ENCODE measurements around the gene ABCA2.

ABCA2 gene

DNA sequence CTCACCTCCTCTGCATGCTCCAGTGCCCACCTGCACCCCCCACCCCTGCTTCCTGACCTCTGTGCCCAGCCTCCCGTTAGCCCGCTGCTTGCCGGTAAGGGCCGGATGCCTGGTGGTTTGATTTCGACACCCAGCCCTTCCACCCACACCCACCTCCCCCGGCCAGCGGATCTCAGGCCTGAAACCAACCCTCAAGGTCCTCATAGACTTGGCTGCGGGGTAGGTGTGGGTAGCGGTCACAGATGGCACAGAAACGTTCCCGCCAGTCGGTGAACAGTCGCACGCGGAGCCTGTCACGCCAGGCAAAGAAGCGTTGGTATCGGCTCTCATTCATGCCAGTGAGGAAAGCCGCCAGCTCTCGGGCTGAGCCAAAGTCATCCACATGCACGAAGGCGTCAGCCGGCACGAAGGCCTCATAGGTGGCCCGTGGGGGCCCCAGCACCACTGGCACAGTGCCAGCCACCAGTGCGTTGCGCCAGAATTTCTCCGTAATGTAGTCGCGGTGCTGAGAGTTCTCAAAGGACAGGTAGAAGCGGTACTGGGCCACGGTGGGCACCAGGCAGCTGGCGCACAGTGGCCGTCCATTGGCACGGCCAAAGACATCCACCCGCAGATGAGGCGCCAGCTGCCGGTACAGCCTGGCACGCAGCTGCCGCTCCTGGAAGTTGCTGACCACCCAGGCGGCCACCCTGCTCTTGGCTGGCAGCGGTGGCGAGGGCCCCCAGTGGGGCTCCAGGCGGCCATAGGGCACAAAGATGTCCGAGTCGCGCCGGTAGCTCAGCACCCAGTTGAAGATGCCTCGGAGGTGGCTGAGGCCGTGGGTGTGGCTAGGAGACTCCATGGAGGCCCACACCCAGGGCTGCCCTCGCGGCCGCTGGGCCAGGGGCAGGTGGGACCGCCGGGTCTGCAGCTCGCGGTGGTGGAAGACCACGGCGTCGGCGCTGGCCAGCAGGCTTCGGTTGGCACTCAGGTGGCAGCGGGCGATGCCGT, 2.8 kb upstream of the ABCA2 start:
- no peak for DNase-seq

DNA sequence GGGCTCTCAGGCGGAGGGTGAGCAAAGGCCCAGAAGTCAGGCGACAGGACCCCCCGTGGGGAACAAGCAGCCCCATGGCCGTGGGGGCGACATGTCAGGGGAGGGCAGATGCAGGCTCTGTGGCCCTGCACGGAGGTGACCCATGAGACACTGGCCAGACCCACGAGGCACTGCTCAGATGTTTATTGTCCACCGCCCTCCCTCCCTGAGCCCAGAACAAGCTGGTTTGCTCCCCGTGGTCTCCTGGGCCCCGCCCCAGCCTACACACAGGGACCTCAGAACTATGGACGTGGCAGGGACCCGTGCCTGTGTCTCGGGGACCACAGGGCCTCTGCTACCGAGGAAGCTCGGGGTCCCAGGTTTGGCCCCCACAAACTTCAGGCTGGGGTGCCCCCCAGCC, 2.0 kb upstream of the ABCA2 start:
- no peak for DNase-seq

DNA sequence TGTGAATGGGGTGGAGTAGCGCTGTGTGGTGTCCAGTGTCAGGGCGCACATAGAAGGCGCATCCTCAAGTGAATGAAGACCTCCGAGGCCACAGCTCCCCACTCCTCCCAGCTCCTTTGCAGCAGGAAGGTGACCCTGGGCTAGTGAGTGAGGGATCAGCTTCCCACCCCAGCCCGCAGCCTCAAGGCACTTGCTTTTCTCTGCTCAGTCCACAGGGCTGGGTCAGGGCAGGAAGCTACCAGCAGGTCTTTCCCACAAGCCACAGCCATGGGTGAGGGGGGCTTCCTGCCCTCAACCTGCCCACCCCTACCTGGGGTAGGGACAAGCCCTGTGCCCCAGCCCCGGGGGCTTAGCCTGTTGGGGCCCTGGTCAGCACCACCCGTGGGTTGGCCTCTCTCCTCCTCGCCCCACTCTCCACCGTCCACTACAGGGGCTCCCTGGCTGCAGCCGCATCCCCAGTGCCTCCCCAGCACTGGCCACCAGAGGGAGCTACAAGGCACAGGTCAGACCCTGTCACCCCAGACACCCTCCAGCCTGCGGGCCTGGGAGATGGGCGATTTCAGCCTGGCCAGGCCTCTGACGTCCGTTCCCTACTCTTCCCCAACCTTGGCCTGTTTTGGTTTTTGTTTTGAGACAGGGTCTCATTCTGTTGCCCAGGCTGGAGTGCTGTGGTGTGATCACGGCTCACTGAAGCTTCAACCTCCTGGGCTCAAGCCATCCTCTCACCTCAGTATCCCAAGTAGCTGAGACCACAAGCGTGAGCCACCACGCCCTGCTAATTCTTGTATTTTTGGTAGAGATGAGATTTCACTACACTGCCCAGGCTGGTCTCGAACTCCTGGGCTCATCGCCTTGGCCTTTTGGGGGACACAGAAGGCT, 1.3 kb upstream of the ABCA2 start:
- DNase-seq: peak; percentile 86

DNA sequence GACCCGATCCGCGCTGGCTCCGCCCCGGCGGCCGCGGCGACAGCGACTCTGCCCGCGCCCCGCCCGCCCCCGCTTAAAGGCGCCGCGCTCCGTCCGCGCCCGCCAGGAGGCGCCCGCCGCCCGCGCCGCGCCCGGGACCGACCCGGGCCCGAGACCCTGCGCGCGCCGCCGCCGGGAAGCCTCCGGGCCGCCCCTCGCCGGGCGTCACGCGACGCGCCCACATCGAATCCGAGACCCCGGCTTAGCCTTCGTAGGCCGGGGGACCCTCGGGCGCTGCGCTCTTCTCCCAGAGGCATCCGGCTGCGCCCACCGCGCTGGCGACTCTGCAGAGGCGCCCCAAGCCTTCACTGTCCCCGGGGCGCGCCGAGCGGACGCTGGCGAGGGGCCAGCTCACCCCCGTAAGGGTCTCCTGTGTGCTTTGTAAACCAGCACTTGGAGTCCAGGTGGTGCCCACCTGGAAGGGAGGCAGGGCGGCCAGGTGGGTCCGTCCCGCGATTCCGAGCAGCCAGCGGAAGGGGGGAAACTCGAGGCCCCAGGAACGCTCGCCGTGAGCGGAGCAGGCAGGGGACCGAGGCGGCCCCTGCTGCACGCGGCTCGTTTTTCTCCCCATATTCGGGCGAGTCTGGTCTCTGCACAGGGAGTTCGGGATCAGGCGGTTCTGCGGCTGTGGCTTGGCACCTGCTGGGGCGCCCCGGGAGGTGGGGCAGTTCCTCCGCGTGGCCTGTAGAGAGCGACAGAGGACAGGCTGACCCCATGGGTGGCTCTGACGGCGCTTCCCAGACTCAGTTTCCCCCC, 423 bp upstream of the ABCA2 start:
- peak; percentile 83 for DNase-seq

DNA sequence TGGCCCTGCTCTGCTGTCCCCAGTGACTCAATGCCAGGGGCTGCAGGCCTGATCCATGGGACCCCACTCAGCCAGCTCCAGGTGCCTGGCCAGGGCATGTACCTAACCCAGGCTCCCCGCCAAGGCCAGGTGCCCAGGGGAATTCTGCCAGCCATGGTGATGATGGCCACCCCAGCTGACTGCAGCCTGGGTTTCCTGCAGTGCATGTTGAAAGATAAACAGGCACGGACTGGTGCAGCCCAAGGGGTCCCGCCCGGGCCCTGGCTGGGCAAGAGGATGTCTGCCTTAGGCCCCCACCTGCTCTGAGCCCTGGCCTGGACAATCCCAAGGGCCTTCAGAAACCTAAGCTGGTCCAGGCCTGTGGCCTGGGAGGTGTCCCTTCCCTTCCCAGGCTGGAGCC, 1.2 kb downstream of the ABCA2 start:
- no peak for DNase-seq

DNA sequence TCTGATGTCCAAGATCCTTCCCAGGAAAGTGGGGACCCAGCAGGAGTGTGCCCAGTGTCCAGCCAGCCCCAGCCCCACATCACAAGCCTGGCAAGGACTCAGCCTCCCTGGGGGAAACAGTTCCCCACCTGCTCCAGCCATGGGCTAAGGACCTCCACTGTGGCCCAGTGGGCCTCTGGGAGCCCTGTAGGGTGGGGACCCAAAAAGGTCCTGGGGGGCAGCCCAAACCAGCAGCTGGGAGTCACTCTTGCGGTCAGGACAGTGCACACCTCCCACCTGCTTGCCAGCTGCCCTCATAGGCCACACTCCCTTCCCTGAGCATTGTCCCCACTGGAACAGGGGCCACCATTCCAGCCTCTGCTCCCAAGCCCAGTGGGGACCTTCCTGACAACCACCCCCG, 1.7 kb downstream of the ABCA2 start:
- DNase-seq: no peak

DNA sequence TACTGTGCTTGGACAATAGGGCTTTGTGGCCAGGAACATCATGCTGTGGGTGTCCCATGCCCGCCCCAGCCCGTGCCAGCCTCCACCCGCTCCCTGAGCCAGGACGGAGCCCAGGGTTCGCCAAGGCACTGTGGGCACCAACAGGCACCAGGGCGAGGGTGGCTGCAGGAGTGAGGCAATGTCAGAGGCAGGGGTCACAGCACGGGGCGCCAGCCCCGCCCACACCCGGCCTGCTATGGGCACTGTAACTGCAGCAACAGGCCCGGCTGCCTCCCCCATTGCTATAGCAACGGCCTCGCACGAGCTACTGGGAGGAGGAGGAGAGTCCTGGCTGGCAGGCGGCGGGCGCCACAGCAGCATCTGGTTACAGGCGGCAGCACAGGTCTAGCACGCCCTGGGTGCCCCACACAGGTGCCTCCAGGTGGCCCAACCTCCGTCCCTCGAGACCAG, 2.5 kb downstream of the ABCA2 start:
- no peak for DNase-seq

DNA sequence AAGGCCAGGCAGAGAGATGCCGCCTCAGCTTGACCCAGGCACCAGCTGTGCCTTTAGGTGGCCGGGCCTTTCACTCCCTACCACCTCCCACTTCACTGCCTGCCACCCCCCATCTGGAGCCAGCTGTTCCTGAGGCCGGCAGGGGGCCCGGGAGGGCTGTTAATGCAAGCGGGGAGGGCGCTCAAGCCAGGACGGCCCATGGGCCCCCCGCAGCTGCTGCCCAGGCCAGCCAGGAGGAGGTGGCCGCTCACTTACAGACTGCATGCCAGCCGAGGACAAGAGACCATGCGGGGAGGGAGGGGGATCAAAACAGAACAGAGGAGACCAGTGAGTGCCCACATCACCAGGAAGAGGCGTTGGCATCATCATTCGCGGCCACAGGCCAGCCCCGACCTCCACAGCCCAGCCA, 4.5 kb downstream of the ABCA2 start:
- DNase-seq: no peak

DNA sequence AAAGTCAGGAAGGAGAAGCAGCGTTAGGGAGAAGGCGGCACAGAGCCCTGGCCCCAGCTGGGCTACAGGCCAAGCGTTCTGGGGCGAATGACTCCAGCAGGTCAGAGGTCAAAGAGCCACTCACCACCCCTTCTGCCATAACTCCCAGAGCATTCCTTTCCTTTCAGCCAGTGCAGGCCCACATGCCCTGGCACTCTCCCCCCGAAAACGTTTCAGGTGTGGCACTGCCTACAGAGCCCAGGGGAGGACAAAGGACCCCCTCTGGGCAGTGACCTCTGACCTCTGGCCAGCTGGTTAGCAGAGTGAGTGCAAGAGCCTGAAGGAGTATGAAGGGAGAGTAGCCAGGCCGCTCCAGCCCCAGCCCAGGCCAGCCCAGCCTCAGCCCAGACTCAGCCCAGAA, 4.9 kb downstream of the ABCA2 start:
- DNase-seq: no peak

DNA sequence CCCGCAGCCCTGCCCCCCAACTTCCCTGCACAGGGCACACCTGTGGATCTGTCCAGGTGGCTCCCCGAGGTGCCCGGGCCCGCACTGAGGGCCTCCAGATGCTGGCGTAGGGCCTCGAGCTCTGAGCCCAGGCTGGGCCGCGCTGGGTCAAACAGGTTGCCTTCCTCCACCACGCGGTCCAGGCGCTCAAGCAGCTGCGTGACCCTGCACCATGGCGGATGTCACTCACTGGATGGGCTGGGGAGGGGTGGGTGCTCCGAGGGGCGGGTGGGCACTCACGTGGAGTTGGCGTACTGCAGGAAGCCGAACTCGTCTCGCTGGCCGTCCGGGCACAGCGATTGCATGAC, 5.4 kb downstream of the ABCA2 start:
- no peak for DNase-seq

DNA sequence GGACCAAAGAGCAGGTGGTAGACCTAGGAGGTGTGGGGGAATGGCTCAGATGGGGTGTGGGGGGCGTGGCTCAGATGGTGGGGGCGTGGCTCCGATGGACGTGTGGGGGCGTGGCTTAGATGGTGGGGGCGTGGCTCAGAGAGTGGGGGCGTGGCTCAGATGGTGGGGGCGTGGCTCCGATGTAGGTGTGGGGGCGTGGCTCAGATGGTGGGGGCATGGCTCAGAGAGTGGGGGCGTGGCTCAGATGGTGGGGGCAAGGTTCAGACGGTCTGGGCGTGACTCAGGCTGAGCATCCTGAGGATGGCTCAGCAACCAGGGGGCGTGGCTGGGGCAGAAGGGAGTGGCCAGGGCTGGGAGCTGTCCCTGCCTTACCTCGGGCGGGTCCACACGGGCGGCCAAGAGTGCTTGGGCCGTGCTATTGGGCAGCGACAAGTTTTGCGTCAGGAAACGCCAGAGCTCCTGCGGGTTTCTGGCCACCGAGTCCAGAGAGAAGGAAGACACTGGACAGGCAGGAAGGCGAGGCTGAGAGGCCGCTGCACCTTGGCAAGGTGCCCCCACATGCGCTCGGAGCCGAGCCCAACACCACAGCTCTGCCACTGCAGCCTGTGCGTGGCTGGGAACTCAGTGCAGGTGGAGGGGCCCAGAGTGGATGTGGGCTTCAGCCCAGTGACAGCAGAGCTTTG, 5.9 kb downstream of the ABCA2 start:
- DNase-seq: no peak

DNA sequence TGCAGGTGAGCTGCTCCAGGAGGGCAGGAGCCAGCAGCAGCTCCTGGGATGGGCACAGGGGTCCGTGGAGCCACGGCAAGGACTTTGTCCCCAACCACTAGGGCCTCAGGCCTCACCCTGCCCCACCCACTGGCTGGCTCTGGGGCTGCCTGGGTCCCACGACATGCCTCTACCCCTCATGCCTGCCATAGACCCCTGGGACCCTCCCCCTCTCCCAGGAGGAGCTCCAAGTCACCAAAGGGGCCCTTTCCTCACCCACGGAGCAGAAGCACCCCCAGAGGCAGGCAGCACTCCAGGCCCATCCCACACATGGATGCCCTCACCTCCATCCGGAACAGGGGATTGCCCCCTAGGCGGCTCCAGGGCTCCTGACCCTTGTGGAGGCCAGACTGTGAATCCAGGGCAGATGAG, 6.5 kb downstream of the ABCA2 start:
- DNase-seq: no peak

DNA sequence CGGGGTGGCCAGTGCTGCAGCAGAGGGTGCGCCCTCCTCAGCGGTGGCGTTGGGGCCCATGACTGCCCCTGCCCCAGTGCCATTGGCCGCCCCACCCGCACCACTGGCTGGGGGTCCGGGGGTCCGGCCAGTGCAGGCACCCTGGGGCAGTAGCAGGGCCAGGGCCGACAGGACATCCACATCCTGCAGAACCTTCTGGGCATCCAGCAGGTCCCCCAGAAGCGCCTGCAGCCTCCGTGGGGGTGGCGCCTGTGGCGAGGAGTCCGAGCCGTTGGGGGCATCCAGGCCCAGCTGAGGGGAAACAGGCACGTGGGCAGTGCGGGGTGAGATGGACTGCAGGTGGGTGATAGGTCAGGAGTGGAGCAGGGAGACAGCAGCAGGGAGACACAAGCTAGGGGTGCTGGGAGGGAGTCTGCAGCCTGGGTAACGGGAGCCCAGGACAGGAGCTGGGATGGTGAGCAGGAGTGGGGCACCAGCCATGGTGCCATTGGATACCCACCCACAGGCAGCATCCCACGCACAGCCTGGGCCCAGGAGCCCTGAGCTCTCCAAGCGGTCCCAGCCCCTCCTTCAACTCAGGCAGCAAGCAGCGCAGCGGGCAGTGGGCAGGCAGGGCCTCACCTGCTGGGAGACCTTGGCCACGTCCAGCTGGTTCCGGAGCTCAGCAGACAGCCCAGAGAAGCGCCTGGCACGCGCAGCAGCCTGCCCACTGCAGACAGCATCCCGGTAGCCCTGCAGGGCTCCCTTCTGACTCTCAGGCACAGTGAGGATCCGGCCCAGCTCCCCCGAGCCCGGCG, 7.1 kb downstream of the ABCA2 start:
- DNase-seq: no peak

DNA sequence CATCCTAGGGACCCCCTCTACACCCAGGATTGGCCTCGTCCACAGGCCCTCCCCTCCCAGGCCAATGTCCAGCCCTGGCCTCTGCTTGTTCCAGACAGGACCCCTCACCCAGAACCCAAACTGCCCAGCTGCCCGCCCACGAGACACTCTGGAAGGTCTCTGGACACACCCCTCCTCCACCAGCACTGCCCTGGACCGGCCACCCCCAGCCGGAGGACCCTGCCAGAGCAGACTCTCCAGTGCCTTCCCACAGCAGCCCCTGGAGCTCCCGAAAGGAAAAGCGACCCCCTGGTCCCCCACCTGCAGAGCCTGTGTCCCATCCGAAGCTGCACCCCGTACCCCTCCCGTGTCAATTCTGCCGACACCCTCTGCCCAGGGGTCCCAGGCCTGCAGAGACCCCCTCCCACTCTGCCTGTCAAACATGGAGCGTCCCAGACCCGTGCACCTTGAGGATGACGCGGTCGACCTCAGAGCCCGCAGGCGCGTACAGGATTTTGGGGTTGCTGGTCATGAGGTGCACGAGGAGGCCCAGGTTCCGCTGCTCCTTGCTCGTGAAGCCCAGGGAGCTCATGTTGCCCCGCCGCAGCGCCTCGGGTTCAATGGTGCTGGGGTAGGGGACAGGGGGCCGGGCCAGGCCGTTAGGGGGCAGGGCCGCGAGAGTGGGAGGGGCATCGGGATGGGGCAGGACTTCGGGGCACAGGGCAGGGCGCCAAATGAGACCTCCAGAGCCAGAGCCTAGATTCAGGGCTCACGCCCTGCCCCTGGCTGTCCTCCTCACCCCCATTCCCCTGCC, 8.0 kb downstream of the ABCA2 start:
- no peak for DNase-seq

DNA sequence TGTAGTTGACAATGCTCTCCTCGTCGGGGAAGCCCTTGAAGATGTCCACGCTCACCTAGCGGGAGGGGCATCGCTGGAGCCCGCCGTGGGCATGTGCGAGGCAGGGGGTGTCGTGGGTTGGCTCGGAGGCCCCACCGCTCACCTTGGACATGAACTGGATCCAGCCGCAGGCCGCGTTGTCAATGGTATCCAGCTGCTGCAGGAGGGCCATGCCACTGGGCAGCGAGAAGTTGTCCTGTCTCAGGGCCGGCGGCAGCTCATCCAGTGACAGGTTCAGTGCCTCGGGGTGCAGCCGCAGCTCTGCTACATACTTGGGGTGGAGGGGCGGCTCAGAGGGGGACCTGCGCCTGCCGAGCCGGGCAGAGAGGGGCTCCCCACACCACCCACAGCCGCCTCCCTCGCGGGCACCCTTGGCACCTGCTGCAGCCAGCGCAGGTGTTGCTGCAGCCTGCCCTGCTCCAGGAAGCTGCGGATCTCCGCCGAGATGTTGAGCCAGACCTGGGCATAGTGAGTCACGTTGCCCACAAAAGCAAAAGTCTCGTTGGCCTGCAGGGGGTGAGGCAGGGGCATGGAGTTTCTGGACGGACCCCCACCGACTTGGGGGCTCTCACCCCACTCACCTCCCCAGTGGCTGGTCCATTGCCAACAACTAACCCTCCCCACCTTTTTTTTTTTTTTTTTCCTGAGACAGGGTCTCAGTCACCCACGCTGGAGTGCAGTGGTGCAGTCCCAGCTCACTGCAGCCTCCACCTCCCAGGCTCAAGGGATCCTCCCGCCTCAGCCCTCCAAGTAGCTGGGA, 9.1 kb downstream of the ABCA2 start:
- DNase-seq: no peak

DNA sequence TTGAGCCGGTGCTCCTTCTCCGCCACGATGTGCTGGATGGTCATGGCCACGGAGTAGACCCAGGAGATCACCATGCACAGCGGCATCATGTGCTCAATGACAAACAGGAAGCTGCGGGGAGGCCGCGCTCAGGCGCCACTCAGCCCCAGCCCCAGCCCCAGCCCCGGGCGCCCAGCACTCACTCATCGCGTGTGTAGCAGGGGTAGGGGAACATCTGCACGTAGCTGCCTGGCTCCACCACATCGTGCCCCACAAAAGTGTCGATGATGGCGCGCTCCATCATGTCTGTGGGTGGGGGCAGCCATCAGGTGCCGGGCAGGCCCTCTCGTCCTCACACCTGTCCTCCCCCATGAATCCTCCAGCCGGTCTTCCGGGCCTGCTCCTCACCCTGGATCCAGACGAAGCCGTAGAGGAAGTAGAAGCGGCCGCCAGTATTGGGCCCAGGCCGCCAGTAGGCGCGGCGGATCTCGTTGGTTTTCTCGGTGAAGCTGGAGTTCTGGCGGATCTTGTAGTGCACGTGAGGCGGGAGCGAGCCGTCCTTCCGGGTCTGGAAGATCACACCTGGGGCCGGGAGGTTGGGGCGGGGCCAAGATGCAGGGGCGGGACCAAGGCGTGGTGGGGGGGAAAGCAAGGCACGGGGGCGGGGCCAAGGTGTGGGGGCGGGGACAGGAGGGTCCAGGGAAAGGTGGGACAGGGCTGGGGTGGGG, 10.1 kb downstream of the ABCA2 start:
- no peak for DNase-seq

DNA sequence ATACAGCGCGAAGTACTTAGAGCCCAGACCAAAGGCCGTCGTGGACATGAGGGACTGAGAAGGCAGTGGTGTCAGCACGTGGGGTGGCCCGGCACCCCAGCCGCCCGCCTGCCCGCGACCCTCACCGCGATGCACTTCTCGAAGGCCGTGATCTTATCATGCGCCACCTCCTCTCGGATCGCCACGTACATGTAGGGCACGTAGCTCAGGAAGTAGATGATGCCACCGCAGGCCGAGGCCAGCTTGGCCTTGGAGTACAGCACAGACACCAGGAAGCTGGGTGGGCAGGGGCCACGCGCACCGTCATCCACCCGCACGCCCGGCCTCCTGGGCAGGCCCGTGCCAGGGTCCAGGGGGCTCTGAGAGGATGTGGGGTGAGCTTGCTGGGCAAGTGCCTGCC, 11.0 kb downstream of the ABCA2 start:
- no peak for DNase-seq

DNA sequence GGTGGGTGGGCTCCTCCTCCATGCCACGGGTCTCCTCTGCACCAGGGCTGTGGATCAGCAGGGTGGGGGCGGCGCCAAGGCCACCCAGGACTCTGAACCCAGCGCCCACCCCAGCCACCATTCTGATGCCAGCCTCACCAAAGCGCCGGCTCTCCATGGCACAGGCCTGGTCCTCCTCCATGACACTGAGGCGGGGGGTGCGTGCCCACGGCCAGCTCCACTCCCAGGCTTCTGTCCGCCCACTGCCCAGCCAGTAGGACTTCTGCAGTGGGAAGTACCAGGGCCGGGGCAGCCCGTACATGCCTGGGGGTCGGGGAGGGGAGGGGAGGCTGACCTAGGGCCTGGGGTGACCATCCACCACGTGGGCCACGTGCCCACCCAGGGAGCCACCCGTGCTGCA, 11.6 kb downstream of the ABCA2 start:
- DNase-seq: no peak

DNA sequence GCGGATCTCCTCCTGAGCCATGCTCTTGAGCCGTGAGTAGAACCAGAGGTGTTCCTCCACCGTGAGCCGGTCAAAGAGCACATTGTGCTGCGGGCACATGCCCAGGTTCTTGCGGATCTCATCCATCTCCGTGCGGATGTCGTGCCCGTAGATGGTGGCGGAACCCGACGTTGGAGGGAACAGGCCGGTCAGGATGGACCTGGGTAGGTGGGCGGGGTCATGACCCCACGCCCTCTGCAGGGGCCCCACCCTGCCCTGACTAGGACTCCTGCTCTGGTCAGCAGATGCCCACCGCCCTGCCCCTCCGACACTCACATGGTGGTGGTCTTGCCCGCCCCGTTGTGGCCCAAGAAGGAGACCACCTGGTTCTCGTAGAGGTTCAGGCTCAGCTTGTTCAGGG, 12.1 kb downstream of the ABCA2 start:
- DNase-seq: no peak

Data from 8988T (cell line).